Measurements from ENCODE around the gene HDAC6.
"Not testable (repeated sequence)": the region's sequence is repeated elsewhere in the genome, so short reads cannot be mapped to it uniquely, and the experiment has no call there.

GRCh38 chrX:48853494-48853893 lies 51.6 kb downstream of the HDAC6 start:
- TF ChIP-seq CTCF, EZH2 (IDR thresholded peaks at IDR 0.05): not testable (repeated sequence)
